HG02973 (cell line): ENCODE measurements around the gene CCNT2.
A peak's percentile ranks its signal among the peaks of the same experiment; 100 is the strongest.
"Not testable (repeated sequence)": the region's sequence is repeated elsewhere in the genome, so short reads cannot be mapped to it uniquely, and the experiment has no call there.

Experiments
- ATAC-seq: cut with Tn5 transposase; IDR thresholded peaks from one replicate; pipeline ENCODE4 v1.9.1; 2021; ENCODE audit warnings: moderate library complexity; ENCODE audit not compliant: unreplicated experiment

Gene CCNT2

GRCh38 chr2:134918526-134919340, at the start of gene CCNT2:
Gene CCNT2 (plus strand): TSS chr2:134918822. CDS start chr2:134918855, 33 bp downstream.
- ATAC-seq: peak; percentile 83

- ATAC-seq: no peak
These were observed 48.5 kb upstream of the CCNT2 start for GRCh38 chr2:134869946-134870736.

- ATAC-seq: no peak
These were observed 45.5 kb upstream of the CCNT2 start for GRCh38 chr2:134873152-134873551.

GRCh38 chr2:134875309-134875708, 43.3 kb upstream of the CCNT2 start:
- no peak for ATAC-seq

- ATAC-seq: no peak
These were observed 35.8 kb upstream of the CCNT2 start for GRCh38 chr2:134882773-134883172.

- no peak for ATAC-seq
These were observed 34.9 kb upstream of the CCNT2 start for GRCh38 chr2:134883552-134884293.

GRCh38 chr2:134884435-134884834, 34.2 kb upstream of the CCNT2 start:
- ATAC-seq: no peak

GRCh38 chr2:134892282-134893035, 26.2 kb upstream of the CCNT2 start:
- no peak for ATAC-seq

GRCh38 chr2:134897932-134898331, 20.7 kb upstream of the CCNT2 start:
- no peak for ATAC-seq

- ATAC-seq: no peak
These were observed 19.4 kb upstream of the CCNT2 start for GRCh38 chr2:134899204-134899603.

GRCh38 chr2:134900151-134900550, 18.5 kb upstream of the CCNT2 start:
- ATAC-seq: no peak

- ATAC-seq: not testable (repeated sequence)
These were observed 14.9 kb upstream of the CCNT2 start for GRCh38 chr2:134903701-134904100.

GRCh38 chr2:134905168-134905567, 13.5 kb upstream of the CCNT2 start:
- no peak for ATAC-seq

- no peak for ATAC-seq
These were observed 11.9 kb upstream of the CCNT2 start for GRCh38 chr2:134906726-134907125.

- not testable (repeated sequence) for ATAC-seq
These were observed 11.0 kb upstream of the CCNT2 start for GRCh38 chr2:134907441-134908116.

- ATAC-seq: no peak
These were observed 7.7 kb upstream of the CCNT2 start for GRCh38 chr2:134910763-134911399.

- no peak for ATAC-seq
These were observed 7.2 kb upstream of the CCNT2 start for GRCh38 chr2:134911400-134911785.

GRCh38 chr2:134912361-134912760, 6.3 kb upstream of the CCNT2 start:
- no peak for ATAC-seq

GRCh38 chr2:134917360-134917865, 1.2 kb upstream of the CCNT2 start:
- ATAC-seq: no peak
